Uterus (tissue), 4 donors: Measurements from ENCODE around the gene LRRC8A. TPM values are rescaled to one million over a fixed set of nuclear protein-coding genes. Genes with fewer than 3 reads are reported as not detected.
A peak's percentile ranks its signal among the peaks of the same experiment; 100 is the strongest.

Experiments
- DNase-seq, 2 donors: peaks; one replicate each; pipeline ENCODE4 v3.0.0-alpha.2; 2019 to 2020
- H3K27ac ChIP-seq, 2 donors: fragments of 200-600 bp; sonication (generic); 1 replicate in 1 of 2; 2 replicates in 1 of 2; pipeline ENCODE4 v1.5.1; 2016 to 2018
- H3K27me3 ChIP-seq, 2 donors: fragments of 200-600 bp; sonication (generic); one replicate each; pipeline ENCODE4 v1.5.1; 2018 to 2019; ENCODE audit warnings: control low read depth in 1 of 2
- H3K36me3 ChIP-seq, 2 donors: fragments of 200-600 bp; sonication (generic); one replicate each; pipeline ENCODE4 v1.5.1; 2019; ENCODE audit warnings: control low read depth in 1 of 2
- H3K4me1 ChIP-seq, 2 donors: fragments of 200-600 bp; sonication (generic); one replicate each; pipeline ENCODE4 v1.5.1; 2018 to 2019; ENCODE audit warnings: control low read depth in 1 of 2
- H3K4me3 ChIP-seq, 2 donors: fragments of 200-600 bp; sonication (generic); 1 replicate in 1 of 2; 2 replicates in 1 of 2; pipeline ENCODE4 v1.5.1; 2018 to 2019; ENCODE audit warnings: mild to moderate bottlenecking in 1 of 2
- H3K9me3 ChIP-seq, 2 donors: fragments of 200-600 bp; sonication (generic); one replicate each; pipeline ENCODE4 v1.5.1; 2019; ENCODE audit warnings: control low read depth in 1 of 2
- CTCF ChIP-seq, 4 experiments: fragments of 200-600 bp in 2 of 4; fragments of 450-650 bp in 2 of 4; sonication (generic) in 2 of 4; IDR thresholded peaks; one replicate each; pipeline ENCODE4 v1.5.1; 2016 to 2019; ENCODE audit warnings: antibody characterized with exemption in 4 of 4, mild to moderate bottlenecking in 2 of 4, moderate library complexity in 1 of 4
- POLR2A ChIP-seq, 2 donors: fragments of 450-650 bp; IDR thresholded peaks; one replicate each; pipeline ENCODE4 v1.6.1; 2016; ENCODE audit warnings: antibody characterized with exemption in 2 of 2, mild to moderate bottlenecking in 1 of 2, moderate library complexity in 1 of 2
- intact Hi-C: fragments of 100-400 bp; cut with DNase I; formaldehyde crosslinking; loops from one replicate; pipeline ENCODE4 v1.15.1; 2023; ENCODE audit warnings: low total_unique reads
- total RNA-seq, 4 donors: library from RNA; depleted of rRNA in 3 of 4; stranded (reverse); fragments of >200 nt in 3 of 4; gene quantifications; one replicate each; pipeline versions ENCODE4 v1.1.0 to v1.2.4, GENCODE V29; 2014 to 2023
- donor health status: DM: yes; HTN: yes; CAD: no.

LRRC8A gene
- total RNA-seq, 4 donors from 2014 or later = 23.5 to 58.7 (median 30.8) TPM

- Histone ChIP-seq H3K27ac (peak overlapping the region in 1 of 2 donors; percentile 31), H3K36me3 (no peaks in the 10 kb centered on the region), H3K9me3 (no peaks in the 10 kb centered on the region), H3K4me3 (no peak overlapping the region), H3K27me3 (no peaks in the 10 kb centered on the region), H3K4me1 (peaks cover 0 to 5% of the 10 kb centered on the region in 2 donors)
- intact Hi-C loops = no loop called here
- no peak for TF ChIP-seq CTCF (IDR thresholded peaks at IDR 0.05)
- no peak for TF ChIP-seq POLR2A (IDR thresholded peaks at IDR 0.05)
- no peak for DNase-seq
Observed at GRCh38 chr9:128898382-128898781, 16.4 kb downstream of the LRRC8A start.

GRCh38 chr9:128898845-128899565, 17.1 kb downstream of the LRRC8A start:
- Histone ChIP-seq H3K9me3 (no peaks in the 10 kb centered on the region), H3K36me3 (no peaks in the 10 kb centered on the region), H3K27me3 (no peaks in the 10 kb centered on the region), H3K4me3 (no peak overlapping the region), H3K4me1 (no peaks in the 10 kb centered on the region), H3K27ac (peak overlapping the region in 1 of 2 donors; percentile 31)
- no peak for DNase-seq
- no peak for TF ChIP-seq POLR2A (IDR thresholded peaks at IDR 0.05)
- intact Hi-C loops = no loop called here

GRCh38 chr9:128899566-128900322, 17.8 kb downstream of the LRRC8A start:
- no peaks in the 10 kb centered on the region for H3K36me3 ChIP-seq
- H3K27ac ChIP-seq = peak overlapping the region in 1 of 2 donors; percentile 31
- DNase-seq = no peak
- intact Hi-C loops = no loop called here
- no peak for TF ChIP-seq CTCF (IDR thresholded peaks at IDR 0.05)
- TF ChIP-seq POLR2A (IDR thresholded peaks at IDR 0.05) = no peak
- H3K9me3 ChIP-seq = no peaks in the 10 kb centered on the region
- no peaks in the 10 kb centered on the region for H3K27me3 ChIP-seq
- no peak overlapping the region for H3K4me3 ChIP-seq
- H3K4me1 ChIP-seq = no peaks in the 10 kb centered on the region

- no peak for DNase-seq
- no peak overlapping the region for H3K4me3 ChIP-seq
- no peaks in the 10 kb centered on the region for H3K36me3 ChIP-seq
- intact Hi-C loops = no loop called here
- TF ChIP-seq POLR2A (IDR thresholded peaks at IDR 0.05) = no peak
- TF ChIP-seq CTCF (IDR thresholded peaks at IDR 0.05) = no peak
- H3K27me3 ChIP-seq = no peaks in the 10 kb centered on the region
- no peaks in the 10 kb centered on the region for H3K4me1 ChIP-seq
- H3K9me3 ChIP-seq = no peaks in the 10 kb centered on the region
- no peak overlapping the region for H3K27ac ChIP-seq
Observed at GRCh38 chr9:128901379-128901778, 19.4 kb downstream of the LRRC8A start.

- TF ChIP-seq POLR2A (IDR thresholded peaks at IDR 0.05) (no peak), CTCF (IDR thresholded peaks at IDR 0.05) (no peak)
- H3K4me3 ChIP-seq = no peak overlapping the region
- no peaks in the 10 kb centered on the region for H3K36me3 ChIP-seq
- no peaks in the 10 kb centered on the region for H3K9me3 ChIP-seq
- intact Hi-C loops = no loop called here
- no peaks in the 10 kb centered on the region for H3K4me1 ChIP-seq
- no peak for DNase-seq
- no peaks in the 10 kb centered on the region for H3K27me3 ChIP-seq
- H3K27ac ChIP-seq = peak overlapping the region; percentile 13 to 50
Observed at GRCh38 chr9:128901822-128902221, 19.9 kb downstream of the LRRC8A start.
